Measurements from ENCODE around the gene SLC22A15. TPM values are rescaled to one million over a fixed set of nuclear protein-coding genes. Genes with fewer than 3 reads are reported as not detected.

Gene SLC22A15
- 1 to 10 TPM; 2.2 to 4.9 (median 3.3) TPM for total RNA-seq
- polyA plus RNA-seq, result 1 to 10 TPM; 1.5 to 4.0 TPM

- ATAC-seq, result peak; percentile 79 to 85 (median 81)
- Histone ChIP-seq H3K27me3 (no peaks in the 10 kb centered on the region), H3K4me3 (peak within 1 kb of the TSS; percentile 42 to 82 (median 59)), H3K27ac (peak within 1 kb of the TSS; percentile 63 to 77 (median 66)), H3K4me1 (peaks cover 0 to 4% (median 0%) of the 10 kb centered on the region in 3 donors), H3K9me3 (no peaks in the 10 kb centered on the region), H3K36me3 (no peaks in the 10 kb centered on the region)
- DNase-seq, result peak; percentile 47 to 84 (median 64)
- intact Hi-C loops (cut with DNase I), result no loop called here
- 1 to 2% methylated on average over 72 to 91 of the region's 91 CpGs for WGBS, 2 donors
- FAIRE-seq, result no peak
- no peak for TF ChIP-seq CTCF (IDR thresholded peaks at IDR 0.05)
Observed at GRCh38 chr1:115976062-115976920, at the start of gene SLC22A15. SLC22A15 (plus strand) TSS chr1:115976513; CDS start chr1:115976628, 115 bp downstream.

GRCh38 chr1:115927971-115928370 is 48.3 kb upstream of the SLC22A15 start:
- H3K27ac ChIP-seq, result no peak overlapping the region
- H3K36me3 ChIP-seq, result no peaks in the 10 kb centered on the region
- no peak overlapping the region for H3K4me3 ChIP-seq
- H3K9me3 ChIP-seq, result no peaks in the 10 kb centered on the region
- ATAC-seq (no peak), FAIRE-seq (no peak), DNase-seq (no peak)
- no peaks in the 10 kb centered on the region for H3K27me3 ChIP-seq
- H3K4me1 ChIP-seq, result no peaks in the 10 kb centered on the region
- WGBS, 2 donors, result 91 to 92% methylated on average over 4 of the region's 4 CpGs
- intact Hi-C loops (cut with DNase I), result no loop called here
- no peak for TF ChIP-seq CTCF (IDR thresholded peaks at IDR 0.05)

GRCh38 chr1:115929881-115930280 is 46.4 kb upstream of the SLC22A15 start:
- 66 to 72% methylated on average over 5 of the region's 5 CpGs for WGBS, 2 donors
- FAIRE-seq (no peak), ATAC-seq (peak in 2 of 4 donors; percentile 25 to 26)

GRCh38 chr1:115933625-115934024 is 42.7 kb upstream of the SLC22A15 start:
- no peak for FAIRE-seq
- intact Hi-C loops (cut with DNase I), result no loop called here

More at GRCh38 chr1:115929881-115930280, 46.4 kb upstream of the SLC22A15 start:
- Histone ChIP-seq H3K4me1 (no peaks in the 10 kb centered on the region), H3K36me3 (no peaks in the 10 kb centered on the region), H3K27ac (no peak overlapping the region), H3K9me3 (no peaks in the 10 kb centered on the region), H3K4me3 (no peak overlapping the region), H3K27me3 (no peaks in the 10 kb centered on the region)
- TF ChIP-seq CTCF (IDR thresholded peaks at IDR 0.05), result no peak
- no peak for DNase-seq
- intact Hi-C loops (cut with DNase I), result no loop called here

More at GRCh38 chr1:115933625-115934024, 42.7 kb upstream of the SLC22A15 start:
- Histone ChIP-seq H3K36me3 (no peaks in the 10 kb centered on the region), H3K27me3 (no peaks in the 10 kb centered on the region), H3K4me3 (no peak overlapping the region), H3K9me3 (no peaks in the 10 kb centered on the region), H3K27ac (no peak overlapping the region), H3K4me1 (no peaks in the 10 kb centered on the region)
- DNase-seq (no peak), ATAC-seq (no peak)
- WGBS, 2 donors, result 56 to 66% methylated on average over 3 of the region's 3 CpGs
- TF ChIP-seq CTCF (IDR thresholded peaks at IDR 0.05), result no peak
